ENCODE results near the gene R3HCC1L. TPM values are rescaled to one million over a fixed set of nuclear protein-coding genes. Genes with fewer than 3 reads are reported as not detected.

R3HCC1L gene
- total RNA-seq, 4 donors from 2014 or later, result 17.7 to 27.3 (median 25.3) TPM

GRCh38 chr10:98252464-98252863 is 118.0 kb downstream of the R3HCC1L start:
- 98% methylated on average over 7 of the region's 7 CpGs; no CpG with 5 or more reads in 1 of the 2 donors for WGBS, 2 donors (ENCODE audit: low coverage in 1 of 2)
- Histone ChIP-seq H3K4me3 (no peak overlapping the region), H3K36me3 (peaks cover 0 to 12% (median 2%) of the 10 kb centered on the region in 4 donors), H3K27me3 (no peaks in the 10 kb centered on the region), H3K4me1 (no peaks in the 10 kb centered on the region), H3K9me3 (no peaks in the 10 kb centered on the region), H3K27ac (no peak overlapping the region)
- TF ChIP-seq POLR2AphosphoS5 (IDR thresholded peaks at IDR 0.05), result no peak
- no peak for TF ChIP-seq POLR2A (IDR thresholded peaks at IDR 0.05)
- TF ChIP-seq EP300 (IDR thresholded peaks at IDR 0.05; ENCODE audit: low read depth), result no peak
- in situ Hi-C loops (cut with MboI; ENCODE audit: low pct_ligation_motif_present in 1 of 4, low pct_unique_long_range_greater_than_20kb in 1 of 4, low sequenced_read_pairs in 3 of 4) (no loop called here), intact Hi-C loops (cut with DNase I; ENCODE audit: low total_unique reads) (no loop called here)
- DNase-seq, result no peak

- Histone ChIP-seq H3K4me3 (no peak overlapping the region), H3K27ac (no peak overlapping the region), H3K9me3 (no peaks in the 10 kb centered on the region), H3K27me3 (no peaks in the 10 kb centered on the region), H3K4me1 (no peaks in the 10 kb centered on the region), H3K36me3 (peaks cover 0 to 8% (median under 1%) of the 10 kb centered on the region in 4 donors)
- in situ Hi-C loops (cut with MboI; ENCODE audit: low pct_ligation_motif_present in 1 of 4, low pct_unique_long_range_greater_than_20kb in 1 of 4, low sequenced_read_pairs in 3 of 4) (no loop called here), intact Hi-C loops (cut with DNase I; ENCODE audit: low total_unique reads) (no loop called here)
- TF ChIP-seq CTCF (IDR thresholded peaks at IDR 0.05) (no peak), POLR2A (IDR thresholded peaks at IDR 0.05) (no peak), POLR2AphosphoS5 (IDR thresholded peaks at IDR 0.05) (no peak)
- 94% methylated on average over 17 of the region's 17 CpGs; no CpG with 5 or more reads in 1 of the 2 donors for WGBS, 2 donors (ENCODE audit: low coverage in 1 of 2)
- DNase-seq, result no peak
Measured at GRCh38 chr10:98253499-98253898, 119.0 kb downstream of the R3HCC1L start.

- TF ChIP-seq POLR2AphosphoS5 (IDR thresholded peaks at IDR 0.05) (no peak), CTCF (IDR thresholded peaks at IDR 0.05) (no peak), EP300 (IDR thresholded peaks at IDR 0.05; ENCODE audit: low read depth) (no peak), POLR2A (IDR thresholded peaks at IDR 0.05) (no peak)
- Histone ChIP-seq H3K36me3 (no peaks in the 10 kb centered on the region), H3K27ac (no peak overlapping the region), H3K4me3 (no peak overlapping the region), H3K27me3 (no peaks in the 10 kb centered on the region), H3K9me3 (no peaks in the 10 kb centered on the region), H3K4me1 (peaks cover 0 to 1% (median 0%) of the 10 kb centered on the region in 4 donors)
- 81 to 89% methylated on average over 5 to 10 of the region's 10 CpGs for WGBS, 2 donors (ENCODE audit: low coverage in 1 of 2)
- intact Hi-C loops (cut with DNase I; ENCODE audit: low total_unique reads) (no loop called here), in situ Hi-C loops (cut with MboI; ENCODE audit: low pct_ligation_motif_present in 1 of 4, low pct_unique_long_range_greater_than_20kb in 1 of 4, low sequenced_read_pairs in 3 of 4) (no loop called here)
- no peak for DNase-seq
Measured at GRCh38 chr10:98254234-98254974, 119.9 kb downstream of the R3HCC1L start.

- intact Hi-C loops (cut with DNase I; ENCODE audit: low total_unique reads) (no loop called here), in situ Hi-C loops (cut with MboI; ENCODE audit: low pct_ligation_motif_present in 1 of 4, low pct_unique_long_range_greater_than_20kb in 1 of 4, low sequenced_read_pairs in 3 of 4) (no loop called here)
- Histone ChIP-seq H3K36me3 (no peaks in the 10 kb centered on the region), H3K4me1 (peaks cover 0 to 5% (median 0%) of the 10 kb centered on the region in 4 donors), H3K4me3 (no peak overlapping the region), H3K27ac (no peak overlapping the region), H3K9me3 (no peaks in the 10 kb centered on the region), H3K27me3 (no peaks in the 10 kb centered on the region)
- DNase-seq, result no peak
- WGBS, 2 donors (ENCODE audit: low coverage in 1 of 2), result 88 to 91% methylated on average over 4 to 17 of the region's 17 CpGs
- TF ChIP-seq CTCF (IDR thresholded peaks at IDR 0.05), result no peak
- no peak for TF ChIP-seq EP300 (IDR thresholded peaks at IDR 0.05; ENCODE audit: low read depth)
- TF ChIP-seq POLR2A (IDR thresholded peaks at IDR 0.05), result no peak
- no peak for TF ChIP-seq POLR2AphosphoS5 (IDR thresholded peaks at IDR 0.05)
Measured at GRCh38 chr10:98255146-98255877, 120.9 kb downstream of the R3HCC1L start.
